ENCODE results near the gene GLB1L. TPM values are rescaled to one million over a fixed set of nuclear protein-coding genes. Genes with fewer than 3 reads are reported as not detected.

The GLB1L gene
- total RNA-seq, 1 donor from 2014 or later, result 11.8 TPM

DNA sequence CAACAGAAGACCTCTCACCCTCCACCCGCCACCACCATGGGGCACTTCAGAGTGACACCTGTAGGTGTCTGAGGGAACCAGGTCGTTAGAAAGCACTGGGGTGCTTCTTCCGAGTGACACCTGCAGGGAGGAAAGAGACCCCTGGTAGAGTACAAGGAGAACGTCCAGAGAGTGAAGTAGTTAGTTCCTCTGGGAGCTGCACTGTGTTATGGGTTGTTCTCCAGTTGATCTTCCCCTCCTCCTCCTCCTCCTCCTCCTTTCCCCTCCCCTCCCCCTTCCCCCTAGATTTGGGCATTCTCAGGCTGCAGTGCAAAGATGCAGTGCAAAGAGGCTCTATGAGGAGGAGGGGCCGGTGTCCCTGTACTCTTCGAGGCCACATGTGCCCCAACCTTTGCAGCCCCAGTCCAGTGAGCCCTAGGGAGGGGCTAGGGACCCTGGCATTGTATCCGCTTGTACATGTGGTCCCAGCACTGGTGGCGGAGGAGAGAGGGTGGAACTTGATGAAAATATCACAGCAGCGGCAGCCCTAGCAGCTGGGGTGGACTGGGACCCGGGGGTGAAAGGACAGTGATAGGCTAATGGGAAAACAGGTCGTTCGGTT lies 34.8 kb upstream of the GLB1L start:
- H3K4me1 Mint-ChIP-seq (ENCODE audit: low read depth), result peaks cover 18% of the 10 kb centered on the region
- DNase-seq (ENCODE audit: low spot score, unreplicated experiment), result no peak
- peak overlapping the region; percentile 98 for H3K27ac Mint-ChIP-seq
- peak overlapping the region; percentile 84 for H3K4me3 Mint-ChIP-seq (ENCODE audit: low read depth)
- TF ChIP-seq, protein P1, sequence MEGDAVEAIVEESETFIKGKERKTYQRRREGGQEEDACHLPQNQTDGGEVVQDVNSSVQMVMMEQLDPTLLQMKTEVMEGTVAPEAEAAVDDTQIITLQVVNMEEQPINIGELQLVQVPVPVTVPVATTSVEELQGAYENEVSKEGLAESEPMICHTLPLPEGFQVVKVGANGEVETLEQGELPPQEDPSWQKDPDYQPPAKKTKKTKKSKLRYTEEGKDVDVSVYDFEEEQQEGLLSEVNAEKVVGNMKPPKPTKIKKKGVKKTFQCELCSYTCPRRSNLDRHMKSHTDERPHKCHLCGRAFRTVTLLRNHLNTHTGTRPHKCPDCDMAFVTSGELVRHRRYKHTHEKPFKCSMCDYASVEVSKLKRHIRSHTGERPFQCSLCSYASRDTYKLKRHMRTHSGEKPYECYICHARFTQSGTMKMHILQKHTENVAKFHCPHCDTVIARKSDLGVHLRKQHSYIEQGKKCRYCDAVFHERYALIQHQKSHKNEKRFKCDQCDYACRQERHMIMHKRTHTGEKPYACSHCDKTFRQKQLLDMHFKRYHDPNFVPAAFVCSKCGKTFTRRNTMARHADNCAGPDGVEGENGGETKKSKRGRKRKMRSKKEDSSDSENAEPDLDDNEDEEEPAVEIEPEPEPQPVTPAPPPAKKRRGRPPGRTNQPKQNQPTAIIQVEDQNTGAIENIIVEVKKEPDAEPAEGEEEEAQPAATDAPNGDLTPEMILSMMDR (IDR thresholded peaks at IDR 0.05; ENCODE audit: unreplicated experiment), result peak; percentile 16
- peaks cover 4% of the 10 kb centered on the region for H3K36me3 Mint-ChIP-seq (ENCODE audit: insufficient read depth)
- H3K27me3 Mint-ChIP-seq, result no peaks in the 10 kb centered on the region
- H3K9me3 Mint-ChIP-seq (ENCODE audit: low read depth), result no peaks in the 10 kb centered on the region

DNA sequence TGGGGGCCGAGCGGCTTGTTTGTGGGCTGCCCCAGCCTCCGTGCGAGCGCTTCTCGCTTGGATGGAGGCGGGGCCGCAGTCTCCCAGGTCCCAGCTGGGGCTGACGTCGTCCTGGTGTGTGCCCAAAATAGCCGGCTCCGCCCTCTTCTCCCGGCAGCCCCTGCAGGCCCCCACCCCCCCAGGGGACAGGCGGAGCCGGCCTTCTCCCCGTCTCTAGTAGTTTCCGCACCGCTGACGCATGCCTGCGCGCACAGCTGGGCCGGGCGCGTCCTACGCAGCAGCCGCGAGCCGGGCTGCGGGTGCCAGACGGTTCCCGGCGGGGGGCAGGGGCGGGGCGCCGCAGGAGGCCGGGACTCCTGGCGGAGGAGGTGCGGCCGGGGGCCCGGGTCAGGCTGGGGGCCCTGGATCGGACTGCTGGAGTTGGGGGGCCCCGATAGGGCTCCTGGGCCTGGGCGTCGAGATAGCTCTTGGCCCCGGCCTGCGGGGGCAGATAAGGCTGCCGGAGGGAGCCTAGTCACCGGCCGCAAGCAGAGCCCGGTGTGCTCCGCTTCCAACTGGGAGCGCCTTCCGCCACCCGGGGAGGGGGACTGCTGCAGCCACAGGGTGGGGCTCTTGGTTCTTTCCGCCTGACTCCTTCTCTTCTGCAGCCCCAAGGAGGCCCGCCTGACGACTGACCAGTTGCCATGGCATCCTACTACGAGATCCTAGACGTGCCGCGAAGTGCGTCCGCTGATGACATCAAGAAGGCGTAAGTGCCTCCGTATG lies 34.1 kb upstream of the GLB1L start, which contains the start of gene DNAJB2:
TSS of gene DNAJB2 (plus strand) at position 216 of the 765 bp plus-strand sequence. CDS start at position 684, 468 bp downstream.
- H3K27ac Mint-ChIP-seq, result peak within 1 kb of the TSS; percentile 98
- peaks cover 4% of the 10 kb centered on the region for H3K27me3 Mint-ChIP-seq
- H3K4me3 Mint-ChIP-seq (ENCODE audit: low read depth), result peak within 1 kb of the TSS; percentile 84
- H3K9me3 Mint-ChIP-seq (ENCODE audit: low read depth), result no peaks in the 10 kb centered on the region
- TF ChIP-seq, protein P1 (IDR thresholded peaks at IDR 0.05; ENCODE audit: unreplicated experiment), result peak; percentile 22
- H3K4me1 Mint-ChIP-seq (ENCODE audit: low read depth), result peaks cover 22% of the 10 kb centered on the region
- peak; percentile 91 for DNase-seq (ENCODE audit: low spot score, unreplicated experiment)
- peaks cover 4% of the 10 kb centered on the region for H3K36me3 Mint-ChIP-seq (ENCODE audit: insufficient read depth)

DNA sequence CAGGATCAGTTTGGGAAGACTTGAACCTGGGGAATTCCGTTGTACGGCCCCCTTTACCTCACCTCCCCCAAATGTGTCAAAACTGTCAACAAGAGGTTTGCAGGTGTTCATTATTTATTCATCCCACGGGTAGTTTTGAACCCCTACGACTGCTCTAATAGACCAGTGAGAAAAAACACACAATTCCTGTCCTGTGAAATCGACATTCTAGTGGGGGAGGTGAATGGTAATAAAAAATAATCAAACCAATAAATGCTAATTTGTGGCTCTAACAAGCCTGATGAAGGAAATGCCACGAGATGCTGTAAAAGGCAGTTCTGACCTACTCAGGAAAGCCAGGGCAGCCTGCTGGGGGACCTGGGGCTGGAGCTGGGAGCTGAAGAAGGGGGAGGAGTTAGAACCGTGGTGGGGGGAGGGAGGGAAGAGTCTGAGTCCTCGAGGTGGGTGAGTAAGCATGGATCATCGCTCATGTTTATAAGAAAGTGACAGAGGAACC lies 33.5 kb upstream of the GLB1L start:
- Mint-ChIP-seq H3K27ac (peak overlapping the region; percentile 98), H3K4me1 (ENCODE audit: low read depth) (peaks cover 22% of the 10 kb centered on the region), H3K27me3 (peaks cover 4% of the 10 kb centered on the region), H3K36me3 (ENCODE audit: insufficient read depth) (peaks cover 4% of the 10 kb centered on the region), H3K4me3 (ENCODE audit: low read depth) (peak overlapping the region; percentile 84), H3K9me3 (ENCODE audit: low read depth) (no peaks in the 10 kb centered on the region)
- TF ChIP-seq, protein P1 (IDR thresholded peaks at IDR 0.05; ENCODE audit: unreplicated experiment), result no peak
- no peak for DNase-seq (ENCODE audit: low spot score, unreplicated experiment)

DNA sequence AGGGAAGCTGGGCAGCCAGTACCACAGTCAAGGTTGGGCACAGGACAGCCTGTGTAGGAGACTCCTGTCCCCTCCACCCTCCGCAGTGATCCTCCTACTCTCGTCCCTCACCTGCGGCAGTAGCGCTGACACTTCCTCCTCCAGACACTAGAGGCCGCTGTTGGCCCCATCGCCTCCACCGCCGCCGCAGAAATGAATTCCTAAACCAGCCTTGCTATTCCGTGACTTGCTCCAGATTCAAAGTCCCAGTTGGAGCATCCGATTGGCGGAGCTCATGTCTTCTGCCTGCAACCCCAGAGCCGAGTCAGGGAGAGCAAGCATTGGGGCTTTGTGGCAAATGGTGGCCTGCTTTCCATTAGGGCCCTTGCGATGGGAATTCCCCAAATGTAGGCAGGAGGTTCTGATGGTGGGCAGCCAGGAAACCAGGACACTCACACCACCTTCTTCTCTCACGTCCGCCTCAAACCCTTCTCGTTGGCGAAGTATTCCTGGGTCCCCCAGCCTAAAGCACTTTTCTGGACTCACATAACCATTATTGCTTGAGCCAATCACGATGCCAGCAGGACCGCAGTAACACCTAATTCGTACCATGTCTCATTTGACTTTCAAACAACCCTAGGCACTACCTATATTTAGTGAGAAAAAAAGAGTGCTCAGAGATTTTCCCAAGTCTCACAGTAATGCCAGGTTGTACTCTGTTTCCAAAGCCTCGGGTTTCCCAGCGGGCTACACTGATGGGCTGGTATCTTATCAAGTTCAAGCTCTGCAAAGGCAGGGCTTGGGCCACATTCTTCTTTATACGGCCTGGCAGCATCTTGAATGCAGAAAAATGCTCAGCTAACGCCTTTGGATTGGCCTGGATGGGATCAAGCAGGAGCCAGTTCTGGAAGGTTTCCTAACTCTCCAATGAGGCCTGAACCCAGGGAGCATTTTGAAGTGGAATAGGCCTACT lies 32.7 kb upstream of the GLB1L start:
- TF ChIP-seq, protein P1 (IDR thresholded peaks at IDR 0.05; ENCODE audit: unreplicated experiment), result peak; percentile 99

More for the DNA sequence above, 32.7 kb upstream of the GLB1L start:
- peaks cover 2% of the 10 kb centered on the region for H3K36me3 Mint-ChIP-seq (ENCODE audit: insufficient read depth)
- H3K27ac Mint-ChIP-seq, result peak overlapping the region; percentile 98
- H3K4me1 Mint-ChIP-seq (ENCODE audit: low read depth), result peaks cover 22% of the 10 kb centered on the region
- DNase-seq (ENCODE audit: low spot score, unreplicated experiment), result peak; percentile 73
- peaks cover 4% of the 10 kb centered on the region for H3K27me3 Mint-ChIP-seq
- H3K4me3 Mint-ChIP-seq (ENCODE audit: low read depth), result peak overlapping the region; percentile 84
- no peaks in the 10 kb centered on the region for H3K9me3 Mint-ChIP-seq (ENCODE audit: low read depth)

Data from progenitor cell of endocrine pancreas (in vitro differentiated cells).